ENCODE results near the gene TNIP1.

TNIP1 gene

DNA sequence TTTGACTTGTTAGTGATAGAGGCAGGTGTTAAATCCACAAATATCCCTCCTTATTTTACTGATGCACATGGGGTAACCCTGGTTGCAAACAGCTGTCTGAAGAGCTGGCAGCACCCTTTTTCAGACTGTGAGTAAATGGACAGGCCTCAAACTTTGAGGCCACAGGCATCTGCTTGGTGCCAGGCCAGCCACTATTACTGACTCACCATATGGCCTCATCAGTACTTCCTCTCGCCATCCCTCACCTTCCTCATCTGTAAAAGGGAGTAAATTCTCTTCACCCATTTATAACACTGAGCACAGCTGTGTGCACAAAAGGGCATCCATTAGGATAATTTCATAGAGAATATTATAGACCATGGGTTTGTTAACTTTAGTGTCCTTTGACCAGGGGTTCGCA, 11.9 kb upstream of the TNIP1 start:
- Histone ChIP-seq H3K4me3 (ENCODE audit: low read length) (no peak overlapping the region), H3K9me3 (replicated peaks; ENCODE audit: low read length) (no peaks in the 10 kb centered on the region), H3K4me1 (ENCODE audit: control insufficient read depth, insufficient read depth, low read length) (peaks cover 45% of the 10 kb centered on the region), H3K9ac (ENCODE audit: low read depth, low read length) (peak overlapping the region; percentile 64), H3K4me2 (ENCODE audit: low read length) (peak overlapping the region; percentile 57), H3K36me3 (ENCODE audit: insufficient read depth, low read length) (no peaks in the 10 kb centered on the region), H3K27me3 (ENCODE audit: control insufficient read depth, insufficient read depth, low read length) (no peaks in the 10 kb centered on the region)

DNA sequence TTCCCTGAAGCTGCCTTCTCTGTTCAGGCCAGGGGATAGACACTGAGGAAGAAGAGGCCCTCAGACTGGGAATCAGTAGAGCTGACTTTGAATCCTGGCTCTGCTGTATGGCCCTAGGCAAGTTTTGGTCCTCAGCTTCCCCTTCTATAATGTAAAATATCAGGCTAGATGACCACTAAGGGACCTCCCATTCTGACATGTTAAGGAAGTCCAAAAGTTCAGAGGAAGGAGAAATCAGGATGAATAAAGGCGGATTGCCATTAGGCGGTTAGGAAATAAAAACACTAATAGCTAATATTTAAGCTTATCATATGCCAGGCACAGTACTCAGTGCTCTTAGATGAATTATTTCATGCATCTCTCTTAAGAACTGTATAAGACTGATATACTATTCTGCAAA, 8.9 kb upstream of the TNIP1 start:
- no peak overlapping the region for H3K9ac ChIP-seq (ENCODE audit: low read depth, low read length)
- no peaks in the 10 kb centered on the region for H3K27me3 ChIP-seq (ENCODE audit: control insufficient read depth, insufficient read depth, low read length)
- H3K4me2 ChIP-seq (ENCODE audit: low read length): no peak overlapping the region
- H3K36me3 ChIP-seq (ENCODE audit: insufficient read depth, low read length): no peaks in the 10 kb centered on the region
- H3K4me3 ChIP-seq (ENCODE audit: low read length): no peak overlapping the region
- no peaks in the 10 kb centered on the region for H3K9me3 ChIP-seq (replicated peaks; ENCODE audit: low read length)
- peaks cover 57% of the 10 kb centered on the region for H3K4me1 ChIP-seq (ENCODE audit: control insufficient read depth, insufficient read depth, low read length)

DNA sequence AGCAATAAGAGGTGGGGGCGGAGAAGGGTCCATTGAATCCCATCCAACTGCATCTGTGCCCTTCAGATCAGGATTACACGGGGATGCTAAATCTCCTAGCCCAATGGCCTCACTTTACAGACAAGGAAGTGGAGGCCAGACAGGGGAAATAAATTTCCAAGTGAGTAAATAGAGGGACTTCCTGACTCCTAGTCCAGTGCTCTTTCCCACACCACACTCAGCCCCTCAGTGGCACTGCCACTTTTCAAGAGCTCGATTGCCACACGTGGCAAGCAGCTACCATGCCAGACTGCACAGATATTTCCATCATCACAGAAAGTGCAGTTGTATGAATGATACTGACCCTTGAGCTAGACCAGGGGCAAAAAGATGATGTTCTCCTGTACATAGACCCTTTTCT, 8.2 kb upstream of the TNIP1 start:
- Histone ChIP-seq H3K4me3 (ENCODE audit: low read length) (no peak overlapping the region), H3K9ac (ENCODE audit: low read depth, low read length) (no peak overlapping the region), H3K27me3 (ENCODE audit: control insufficient read depth, insufficient read depth, low read length) (no peaks in the 10 kb centered on the region), H3K4me2 (ENCODE audit: low read length) (no peak overlapping the region), H3K36me3 (ENCODE audit: insufficient read depth, low read length) (no peaks in the 10 kb centered on the region), H3K4me1 (ENCODE audit: control insufficient read depth, insufficient read depth, low read length) (peaks cover 54% of the 10 kb centered on the region), H3K9me3 (replicated peaks; ENCODE audit: low read length) (no peaks in the 10 kb centered on the region)

DNA sequence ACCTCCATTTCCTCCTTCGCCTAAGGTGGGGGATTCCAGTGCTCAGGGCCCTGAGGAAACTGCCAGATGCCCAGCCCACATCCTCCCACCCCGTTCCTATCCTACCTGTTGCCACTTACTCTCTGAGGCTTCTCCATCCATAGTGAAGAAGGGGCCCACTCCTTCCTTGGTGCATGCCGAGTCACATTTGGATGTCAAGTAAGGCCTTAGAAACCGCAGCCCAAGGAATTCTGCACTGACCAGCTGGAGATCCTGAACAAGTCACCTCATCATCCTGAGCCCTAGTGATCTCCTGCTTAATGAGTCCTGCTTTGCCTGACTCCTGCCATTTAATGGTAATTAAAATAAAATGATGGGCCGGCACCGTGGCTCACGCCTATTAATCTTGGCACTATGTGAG, 6.7 kb upstream of the TNIP1 start:
- H3K4me1 ChIP-seq (ENCODE audit: control insufficient read depth, insufficient read depth, low read length): peaks cover 57% of the 10 kb centered on the region
- H3K9me3 ChIP-seq (replicated peaks; ENCODE audit: low read length): no peaks in the 10 kb centered on the region
- peak overlapping the region; percentile 70 for H3K4me2 ChIP-seq (ENCODE audit: low read length)
- no peaks in the 10 kb centered on the region for H3K36me3 ChIP-seq (ENCODE audit: insufficient read depth, low read length)
- H3K4me3 ChIP-seq (ENCODE audit: low read length): peak overlapping the region; percentile 47
- no peaks in the 10 kb centered on the region for H3K27me3 ChIP-seq (ENCODE audit: control insufficient read depth, insufficient read depth, low read length)
- peak overlapping the region; percentile 64 for H3K9ac ChIP-seq (ENCODE audit: low read depth, low read length)

DNA sequence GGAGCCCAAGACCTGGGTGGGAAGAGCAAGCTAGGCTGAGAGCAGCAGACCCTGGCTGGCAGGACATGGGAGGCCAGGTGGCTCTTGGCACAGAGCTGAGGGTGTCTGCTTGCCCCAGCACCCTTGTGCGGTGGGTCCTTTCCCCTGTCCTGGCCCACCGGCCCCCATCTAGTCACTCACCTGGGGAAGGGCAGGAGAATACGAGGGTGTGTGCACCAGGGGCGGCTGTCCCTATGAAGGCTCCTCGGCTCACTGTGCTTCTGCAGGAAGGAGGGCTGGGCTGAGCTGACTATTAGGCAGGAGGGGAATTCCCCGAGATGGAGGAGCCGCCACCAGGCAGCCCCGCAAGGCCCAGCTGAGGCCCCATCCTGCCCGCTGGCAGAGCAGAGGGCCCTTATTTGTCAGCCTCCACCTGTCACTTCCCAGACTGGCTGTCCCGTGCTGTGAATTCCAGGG, 6.1 kb upstream of the TNIP1 start:
- Histone ChIP-seq H3K4me2 (ENCODE audit: low read length) (peak overlapping the region; percentile 70), H3K4me1 (ENCODE audit: control insufficient read depth, insufficient read depth, low read length) (peaks cover 59% of the 10 kb centered on the region), H3K4me3 (ENCODE audit: low read length) (peak overlapping the region; percentile 47), H3K27me3 (ENCODE audit: control insufficient read depth, insufficient read depth, low read length) (no peaks in the 10 kb centered on the region), H3K9ac (ENCODE audit: low read depth, low read length) (peak overlapping the region; percentile 64), H3K36me3 (ENCODE audit: insufficient read depth, low read length) (no peaks in the 10 kb centered on the region), H3K9me3 (replicated peaks; ENCODE audit: low read length) (no peaks in the 10 kb centered on the region)

DNA sequence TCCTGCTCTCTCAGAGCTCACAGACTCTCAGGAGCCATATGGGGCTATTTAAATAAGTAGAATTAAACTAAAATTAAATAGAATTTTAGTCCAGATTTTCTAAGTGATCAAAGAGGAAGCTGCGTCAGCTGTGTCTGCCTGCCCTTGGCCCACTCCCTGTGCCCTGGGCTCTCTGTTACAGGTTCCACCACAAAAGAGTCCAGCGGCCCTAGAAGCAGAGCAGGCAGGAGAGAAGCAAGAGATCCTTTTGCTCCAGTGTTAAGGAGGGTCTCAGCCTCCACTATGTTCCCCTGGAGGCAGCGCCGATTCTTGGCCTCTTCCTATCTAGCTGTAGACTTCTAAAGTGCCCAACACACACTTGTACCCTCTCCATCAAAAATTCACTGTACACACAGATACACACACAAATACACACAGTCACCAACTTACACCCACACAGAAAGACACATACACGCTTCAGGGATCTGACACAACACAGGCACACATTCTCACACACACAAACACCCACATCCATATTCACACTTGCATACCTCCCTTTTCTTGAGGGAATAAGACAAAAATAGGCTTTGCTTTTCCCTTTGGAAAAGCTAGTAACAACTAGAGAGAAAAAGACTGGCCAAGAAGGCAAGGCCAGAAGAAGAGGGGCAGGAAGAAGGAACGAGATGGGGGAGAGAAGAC, 5.5 kb upstream of the TNIP1 start:
- Histone ChIP-seq H3K9me3 (replicated peaks; ENCODE audit: low read length) (no peaks in the 10 kb centered on the region), H3K36me3 (ENCODE audit: insufficient read depth, low read length) (no peaks in the 10 kb centered on the region), H3K27me3 (ENCODE audit: control insufficient read depth, insufficient read depth, low read length) (no peaks in the 10 kb centered on the region), H3K9ac (ENCODE audit: low read depth, low read length) (peak overlapping the region; percentile 64), H3K4me3 (ENCODE audit: low read length) (peak overlapping the region; percentile 47), H3K4me1 (ENCODE audit: control insufficient read depth, insufficient read depth, low read length) (peaks cover 59% of the 10 kb centered on the region), H3K4me2 (ENCODE audit: low read length) (peak overlapping the region; percentile 70)

DNA sequence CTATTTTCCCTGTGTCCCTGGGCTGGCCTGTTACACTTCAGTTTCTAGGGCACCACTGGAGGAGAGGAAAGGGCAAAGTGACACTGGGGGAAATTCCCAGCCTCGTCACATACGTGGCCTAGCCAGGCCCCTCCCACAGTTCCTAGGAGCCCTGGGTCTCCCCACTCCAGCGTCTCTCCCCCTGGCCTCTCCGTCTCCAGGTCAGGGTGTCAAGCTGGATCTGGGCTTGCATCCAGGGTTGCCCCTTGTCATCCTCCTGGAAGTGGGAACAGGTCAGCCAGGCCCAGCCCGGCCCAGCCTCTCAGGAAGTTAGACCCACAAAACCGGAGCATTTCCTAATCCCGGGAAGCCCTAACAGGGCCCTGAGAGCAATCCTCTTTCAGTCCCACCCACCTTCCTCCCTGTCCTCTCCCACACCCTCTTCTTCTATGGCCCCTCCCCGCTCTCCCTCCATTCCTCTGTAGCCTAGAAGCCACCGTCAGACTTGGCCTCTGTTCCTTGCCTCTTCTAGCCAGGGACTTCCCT, 4.7 kb upstream of the TNIP1 start:
- peak overlapping the region; percentile 27 for H3K4me2 ChIP-seq (ENCODE audit: low read length)
- no peaks in the 10 kb centered on the region for H3K9me3 ChIP-seq (replicated peaks; ENCODE audit: low read length)
- peaks cover 60% of the 10 kb centered on the region for H3K4me1 ChIP-seq (ENCODE audit: control insufficient read depth, insufficient read depth, low read length)
- H3K27me3 ChIP-seq (ENCODE audit: control insufficient read depth, insufficient read depth, low read length): no peaks in the 10 kb centered on the region
- H3K36me3 ChIP-seq (ENCODE audit: insufficient read depth, low read length): no peaks in the 10 kb centered on the region
- H3K9ac ChIP-seq (ENCODE audit: low read depth, low read length): peak overlapping the region; percentile 64
- peak overlapping the region; percentile 24 for H3K4me3 ChIP-seq (ENCODE audit: low read length)

DNA sequence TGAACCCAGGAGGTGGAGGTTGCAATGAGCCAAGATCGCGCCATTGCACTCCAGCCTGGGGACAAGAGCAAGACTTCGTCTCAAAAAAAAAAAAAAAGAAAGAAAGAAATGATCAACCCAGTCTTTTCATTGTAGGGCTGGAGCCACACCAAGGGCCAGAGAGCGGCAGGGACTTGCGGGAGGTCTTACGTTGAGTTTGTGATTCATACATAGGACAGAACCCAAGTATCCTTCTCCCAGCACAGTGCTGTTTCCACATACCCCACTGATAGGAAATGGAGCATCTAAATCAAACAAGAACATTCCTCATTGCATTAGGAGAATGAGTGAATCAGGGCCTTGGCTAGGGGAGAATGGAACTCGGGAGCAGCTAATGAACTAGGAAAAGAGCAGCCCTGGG, 3.5 kb upstream of the TNIP1 start:
- peaks cover 68% of the 10 kb centered on the region for H3K4me1 ChIP-seq (ENCODE audit: control insufficient read depth, insufficient read depth, low read length)
- no peak overlapping the region for H3K4me3 ChIP-seq (ENCODE audit: low read length)
- H3K9ac ChIP-seq (ENCODE audit: low read depth, low read length): no peak overlapping the region
- H3K4me2 ChIP-seq (ENCODE audit: low read length): no peak overlapping the region
- H3K27me3 ChIP-seq (ENCODE audit: control insufficient read depth, insufficient read depth, low read length): no peaks in the 10 kb centered on the region
- no peaks in the 10 kb centered on the region for H3K36me3 ChIP-seq (ENCODE audit: insufficient read depth, low read length)
- no peaks in the 10 kb centered on the region for H3K9me3 ChIP-seq (replicated peaks; ENCODE audit: low read length)

DNA sequence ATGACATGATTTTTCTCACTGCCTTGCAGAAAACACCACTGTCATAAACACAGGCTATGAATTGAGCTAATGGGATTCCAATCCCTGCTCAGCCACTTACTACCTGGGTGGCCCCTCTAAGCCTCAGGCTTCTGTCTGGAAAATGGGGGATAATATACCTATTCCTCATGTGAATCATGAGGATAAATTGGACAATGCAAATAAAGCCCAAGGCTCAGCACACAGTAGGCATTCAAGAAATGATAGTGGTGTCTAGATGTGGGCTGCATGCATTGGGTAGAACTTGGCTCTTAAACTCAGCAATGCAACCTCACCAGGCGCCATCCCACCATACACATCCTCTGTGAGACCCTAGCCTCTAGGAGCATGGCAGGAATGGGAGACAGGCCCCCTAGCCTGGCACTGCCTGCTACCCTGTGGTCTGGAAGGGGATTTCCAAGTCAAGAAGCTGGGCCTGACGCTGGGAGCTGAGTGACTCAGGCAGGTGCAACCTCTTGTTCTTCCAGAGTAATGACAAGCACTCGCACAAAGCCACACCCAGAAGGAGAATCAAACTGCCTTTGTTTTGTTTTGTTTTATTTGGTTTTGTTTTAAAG, 2.3 kb upstream of the TNIP1 start:
- Histone ChIP-seq H3K9me3 (replicated peaks; ENCODE audit: low read length) (no peaks in the 10 kb centered on the region), H3K4me2 (ENCODE audit: low read length) (peak overlapping the region; percentile 45), H3K4me3 (ENCODE audit: low read length) (no peak overlapping the region), H3K4me1 (ENCODE audit: control insufficient read depth, insufficient read depth, low read length) (peaks cover 79% of the 10 kb centered on the region), H3K27me3 (ENCODE audit: control insufficient read depth, insufficient read depth, low read length) (no peaks in the 10 kb centered on the region), H3K36me3 (ENCODE audit: insufficient read depth, low read length) (no peaks in the 10 kb centered on the region), H3K9ac (ENCODE audit: low read depth, low read length) (peak overlapping the region; percentile 16)

DNA sequence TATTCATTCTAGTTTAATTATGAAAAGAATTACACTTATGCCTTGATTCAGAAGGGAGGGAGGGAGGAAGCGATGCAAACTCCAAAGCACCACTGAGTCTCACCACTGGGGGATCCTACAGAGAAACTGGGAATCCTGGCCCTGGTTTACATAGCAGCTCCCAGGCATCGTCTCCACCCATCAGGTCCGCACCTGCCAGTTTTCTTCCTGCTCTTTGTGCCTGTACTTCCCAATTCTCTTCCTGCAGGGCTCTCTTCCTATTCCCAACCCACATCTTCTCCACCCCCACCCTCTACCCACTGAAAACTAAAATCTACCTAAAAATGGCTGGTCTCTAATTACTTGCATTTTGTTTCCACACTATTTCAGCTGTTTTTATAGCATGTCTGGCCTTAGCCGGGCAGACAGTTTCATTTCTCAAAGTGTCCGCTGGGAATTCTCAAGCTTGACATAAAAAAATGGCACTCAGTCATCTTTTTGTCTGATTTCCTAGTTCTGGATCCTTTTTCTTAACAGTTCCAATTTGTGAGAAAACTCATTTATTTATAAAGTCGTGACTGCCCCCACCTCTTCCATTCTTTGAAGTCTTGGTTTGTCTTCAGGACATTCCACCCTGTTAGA, 1.6 kb upstream of the TNIP1 start:
- Histone ChIP-seq H3K27me3 (ENCODE audit: control insufficient read depth, insufficient read depth, low read length) (no peaks in the 10 kb centered on the region), H3K9me3 (replicated peaks; ENCODE audit: low read length) (no peaks in the 10 kb centered on the region), H3K4me3 (ENCODE audit: low read length) (peak overlapping the region; percentile 93), H3K36me3 (ENCODE audit: insufficient read depth, low read length) (no peaks in the 10 kb centered on the region), H3K4me1 (ENCODE audit: control insufficient read depth, insufficient read depth, low read length) (peaks cover 83% of the 10 kb centered on the region), H3K4me2 (ENCODE audit: low read length) (peak overlapping the region; percentile 98), H3K9ac (ENCODE audit: low read depth, low read length) (peak overlapping the region; percentile 99)

DNA sequence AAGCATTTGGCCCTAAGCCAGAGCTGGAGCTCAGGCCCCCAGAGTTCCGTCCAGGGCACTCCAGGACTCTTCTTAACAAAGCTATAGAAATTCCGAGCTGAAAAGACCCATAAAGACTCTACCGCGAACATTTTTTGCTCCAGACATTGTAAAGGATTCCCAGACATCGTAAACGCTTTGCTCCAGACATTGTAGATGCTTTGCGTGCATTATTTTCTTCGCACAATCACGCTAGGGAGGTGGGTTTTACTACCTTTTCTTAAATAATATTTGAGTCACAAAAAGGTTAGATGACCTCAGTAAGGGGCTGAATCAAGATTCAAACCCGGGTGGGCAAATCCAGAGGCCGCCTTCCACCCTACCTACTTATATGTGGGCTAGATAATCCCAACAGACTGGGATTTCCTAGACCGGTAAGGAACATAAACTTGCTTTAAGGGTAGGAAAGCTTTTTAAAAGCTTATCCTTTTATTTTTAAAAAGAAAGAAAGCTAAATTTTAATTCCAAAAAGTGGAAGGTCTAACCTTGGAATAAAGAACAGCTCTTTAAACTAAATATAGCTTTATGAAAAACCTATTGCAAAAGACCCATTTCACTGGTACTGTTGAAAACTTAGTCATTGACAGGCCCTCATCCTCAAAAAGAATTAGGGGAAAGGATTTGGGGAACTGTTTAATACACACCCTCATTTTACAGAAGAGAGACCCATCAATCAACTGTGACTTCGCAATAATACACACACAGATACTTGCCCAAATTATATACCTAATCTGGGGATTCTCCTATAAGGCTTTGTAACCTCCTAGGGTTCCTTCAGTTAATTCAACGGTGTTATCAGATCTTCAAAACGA, 822 bp upstream of the TNIP1 start:
- H3K4me1 ChIP-seq (ENCODE audit: control insufficient read depth, insufficient read depth, low read length): peaks cover 83% of the 10 kb centered on the region
- H3K9ac ChIP-seq (ENCODE audit: low read depth, low read length): peak overlapping the region; percentile 99
- H3K4me3 ChIP-seq (ENCODE audit: low read length): peak overlapping the region; percentile 93
- no peaks in the 10 kb centered on the region for H3K27me3 ChIP-seq (ENCODE audit: control insufficient read depth, insufficient read depth, low read length)
- no peaks in the 10 kb centered on the region for H3K36me3 ChIP-seq (ENCODE audit: insufficient read depth, low read length)
- peak overlapping the region; percentile 98 for H3K4me2 ChIP-seq (ENCODE audit: low read length)
- no peaks in the 10 kb centered on the region for H3K9me3 ChIP-seq (replicated peaks; ENCODE audit: low read length)
